Kidney (tissue), 14 donors: ENCODE measurements around the gene TMEM205. TPM values are rescaled to one million over a fixed set of nuclear protein-coding genes. Genes with fewer than 3 reads are reported as not detected.

Source experiments
- DNase-seq, 5 donors: peaks; one replicate each; pipeline ENCODE4 v3.0.0-alpha.2; 2013 to 2020
- FAIRE-seq: peaks from 2 replicates; lab custom pipeline; 2012; peaks lifted over from hg19 to GRCh38; lab: Jason Lieb, UNC
- H3K27ac ChIP-seq, 2 donors: one replicate each; pipeline ENCODE4 v1.7.0; 2013; ENCODE audit warnings: low read depth in 2 of 2, low read length in 2 of 2, inconsistent platforms in 1 of 2
- H3K27me3 ChIP-seq: one replicate; pipeline ENCODE4 v1.7.1; 2013; ENCODE audit warnings: low read length, inconsistent platforms; ENCODE audit not compliant: control insufficient read depth, insufficient read depth
- H3K36me3 ChIP-seq, 3 donors: one replicate each; pipeline versions ENCODE4 v1.7.0 to v1.7.1; 2013; ENCODE audit warnings: low read length in 3 of 3, control low read depth in 1 of 3, inconsistent platforms in 1 of 3; ENCODE audit not compliant: insufficient read depth in 3 of 3, control insufficient read depth in 2 of 3
- H3K4me1 ChIP-seq, 3 donors: one replicate each; pipeline versions ENCODE4 v1.7.0 to v1.7.1; 2013; ENCODE audit warnings: low read length in 3 of 3, inconsistent platforms in 1 of 3, low read depth in 1 of 3; ENCODE audit not compliant: control insufficient read depth in 2 of 3, insufficient read depth in 2 of 3
- H3K4me3 ChIP-seq, 3 donors: one replicate each; pipeline versions ENCODE4 v1.7.0 to v1.8.1; 2013; ENCODE audit warnings: low read length in 3 of 3, control low read depth in 1 of 3, inconsistent platforms in 1 of 3
- H3K9ac ChIP-seq, 3 donors: one replicate each; pipeline versions ENCODE4 v1.7.0 to v1.7.1; 2013; ENCODE audit warnings: low read length in 3 of 3, control low read depth in 1 of 3, inconsistent platforms in 1 of 3
- H3K9me3 ChIP-seq, 3 donors: one replicate each; pipeline versions ENCODE4 v1.7.0 to v1.7.1; 2013; ENCODE audit warnings: low read length in 3 of 3, control low read depth in 1 of 3, inconsistent platforms in 1 of 3; ENCODE audit not compliant: control insufficient read depth in 2 of 3, insufficient read depth in 1 of 3
- CTCF ChIP-seq: IDR thresholded peaks from 3 replicates; pipeline ENCODE4 v1.5.1; 2012; ENCODE audit warnings: mild to moderate bottlenecking, moderate library complexity, borderline replicate concordance; ENCODE audit not compliant: insufficient read depth; ENCODE audit errors: extremely low read depth
- intact Hi-C: fragments of 100-400 bp; cut with DNase I; formaldehyde crosslinking; loops from one replicate; pipeline ENCODE4 v1.11.1; 2022
- polyA plus RNA-seq: library from polyadenylated mRNA; stranded (reverse); fragments of 350-450 nt; fragmentation: Illumina TruSeq; extraction: RNeasy Lipid Tissue Mini Kit (QIAGEN cat#74804); gene quantifications from one replicate; pipeline ENCODE4 v1.2.3, GENCODE V29; 2014; ENCODE audit warnings: low read depth, low replicate concordance; ENCODE audit not compliant: insufficient read depth
- total RNA-seq: library from RNA; stranded (reverse); fragmentation: NEBNext Ultra II Directional; extraction: Animal tissue kit (Norgen Biotek cat#: 25700); gene quantifications from one replicate; pipeline ENCODE4 v1.2.1, GENCODE V29; 2021
- donor health status: control.
- donor health status: control.
- donor health status: control.
- donor health status: control.
- donor health status: control.
- donor health status: DM: yes; HTN: yes; CAD: no.
- donor health status: Normal renal cell carcinoma (clear cell type).

The TMEM205 gene
- total and polyA plus RNA-seq, 2 donors from 2014 or later: 150 to 417 TPM

DNA sequence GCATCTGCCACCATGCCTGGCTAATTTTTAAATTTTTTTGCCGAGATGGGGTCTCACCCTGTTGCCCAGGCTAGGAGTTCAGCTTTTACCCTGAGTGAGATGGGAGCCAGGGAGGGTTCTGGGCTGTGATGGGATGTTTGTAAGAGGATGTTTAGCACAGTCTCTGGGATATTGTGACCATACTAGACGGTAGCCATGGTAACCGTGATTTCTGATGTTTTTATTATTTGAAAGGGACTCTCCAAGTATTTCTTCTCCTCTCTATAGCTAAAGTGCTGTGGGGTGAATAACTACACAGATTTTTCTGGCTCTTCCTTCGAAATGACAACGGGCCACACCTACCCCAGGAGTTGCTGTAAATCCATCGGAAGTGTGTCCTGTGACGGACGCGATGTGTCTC, 39.7 kb downstream of the TMEM205 start:
- no peak overlapping the region for H3K4me3 ChIP-seq
- no peaks in the 10 kb centered on the region for H3K36me3 ChIP-seq
- no peak for FAIRE-seq
- no peak for DNase-seq
- intact Hi-C loops: no loop called here
- TF ChIP-seq CTCF: no peak
- H3K4me1 ChIP-seq: no peaks in the 10 kb centered on the region
- H3K27ac ChIP-seq: no peak overlapping the region
- no peaks in the 10 kb centered on the region for H3K27me3 ChIP-seq
- H3K9me3 ChIP-seq: no peaks in the 10 kb centered on the region
- H3K9ac ChIP-seq: no peak overlapping the region

DNA sequence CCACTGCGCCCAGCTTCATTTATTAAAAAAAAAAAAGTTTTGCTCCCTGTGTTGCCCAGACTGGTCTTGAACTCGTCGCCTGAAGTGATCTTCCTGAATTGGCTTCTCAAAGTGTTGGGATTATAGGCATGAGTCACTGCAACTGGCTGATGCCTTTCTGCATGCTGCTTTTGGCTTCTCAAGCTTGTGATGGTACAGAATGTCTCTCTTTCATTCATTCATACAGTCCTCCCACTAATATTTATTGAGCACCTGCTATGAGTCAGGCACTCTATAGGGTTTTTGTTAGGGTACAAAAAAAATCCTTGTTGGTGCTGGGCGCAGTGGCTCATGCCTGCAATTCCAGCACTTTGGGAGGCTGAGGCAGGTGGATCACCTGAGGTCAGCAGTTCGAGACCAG, 41.1 kb downstream of the TMEM205 start:
- Histone ChIP-seq H3K4me1 (no peaks in the 10 kb centered on the region), H3K36me3 (no peaks in the 10 kb centered on the region), H3K27ac (no peak overlapping the region), H3K27me3 (no peaks in the 10 kb centered on the region), H3K9me3 (no peaks in the 10 kb centered on the region), H3K4me3 (no peak overlapping the region), H3K9ac (no peak overlapping the region)
- no peak for DNase-seq
- no peak for TF ChIP-seq CTCF
- intact Hi-C loops: no loop called here
- FAIRE-seq: no peak

DNA sequence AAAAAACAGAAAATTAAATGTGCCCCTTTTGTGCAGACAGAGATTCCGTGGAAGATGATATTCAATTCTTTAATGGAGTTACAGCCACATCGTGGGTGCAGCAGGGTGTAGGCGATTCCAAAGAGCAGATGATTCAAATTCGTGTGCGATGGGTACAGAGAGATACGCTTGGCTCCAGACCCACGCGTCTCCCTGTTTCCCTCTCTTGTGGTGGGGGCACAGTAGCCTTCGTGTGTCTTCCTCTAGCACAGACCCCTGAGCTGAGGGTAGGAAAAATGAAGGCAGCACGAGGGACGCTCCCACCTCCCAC, 45.3 kb downstream of the TMEM205 start:
- FAIRE-seq (no peak), DNase-seq (no peak)
- Histone ChIP-seq H3K27ac (no peak overlapping the region), H3K9me3 (no peaks in the 10 kb centered on the region), H3K4me1 (no peaks in the 10 kb centered on the region), H3K36me3 (no peaks in the 10 kb centered on the region), H3K9ac (no peak overlapping the region), H3K27me3 (no peaks in the 10 kb centered on the region), H3K4me3 (no peak overlapping the region)
- intact Hi-C loops: no loop called here
- TF ChIP-seq CTCF: no peak
